NOMO-1 treated with dmso at 0.1 percent for 144 hours (cell line): ENCODE results near the gene CCDC61.
A peak's percentile ranks its signal among the peaks of the same experiment; 100 is the strongest.

Experiments
- DNase-seq: peaks from one replicate; lab custom pipeline; 2025; ENCODE audit not compliant: unreplicated experiment; lab: John Stamatoyannopoulos, UW

The CCDC61 gene

DNA sequence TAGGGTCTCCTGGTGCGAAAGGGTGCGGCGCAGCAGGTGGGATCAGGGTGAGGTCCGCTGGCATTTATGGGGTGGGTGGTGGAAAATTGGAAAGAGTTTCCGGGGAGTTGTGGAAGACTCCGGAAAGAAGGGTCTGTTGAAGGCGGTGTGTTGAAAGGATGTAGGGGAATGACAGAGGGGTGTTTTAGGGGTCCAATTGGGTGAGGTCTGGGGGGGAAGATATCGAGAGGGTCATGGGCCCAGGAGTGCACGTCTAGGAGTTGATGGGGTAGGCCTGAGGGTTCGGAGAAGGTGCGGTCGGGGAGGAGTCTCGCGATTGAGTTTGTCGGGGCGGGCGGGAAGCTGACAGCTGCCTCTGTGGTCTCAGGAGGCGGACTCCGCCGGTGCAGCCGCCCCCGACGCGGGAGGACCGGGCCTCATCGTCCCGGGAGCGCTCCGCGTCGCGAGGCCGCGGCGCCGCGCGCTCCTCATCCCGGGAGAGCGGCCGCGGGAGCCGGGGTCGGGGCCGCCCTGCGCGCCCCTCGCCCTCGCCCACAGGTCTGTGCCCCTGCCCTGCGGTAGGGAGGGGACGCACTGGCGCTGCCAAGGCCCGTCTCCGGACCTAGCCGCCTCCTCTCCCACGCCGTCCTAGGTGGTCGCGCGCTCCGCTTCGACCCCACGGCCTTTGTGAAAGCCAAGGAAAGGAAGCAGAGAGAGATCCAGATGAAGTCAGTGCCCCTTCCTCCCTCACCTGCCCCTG is 20.6 kb downstream of the CCDC61 start:
- no peak for DNase-seq

DNA sequence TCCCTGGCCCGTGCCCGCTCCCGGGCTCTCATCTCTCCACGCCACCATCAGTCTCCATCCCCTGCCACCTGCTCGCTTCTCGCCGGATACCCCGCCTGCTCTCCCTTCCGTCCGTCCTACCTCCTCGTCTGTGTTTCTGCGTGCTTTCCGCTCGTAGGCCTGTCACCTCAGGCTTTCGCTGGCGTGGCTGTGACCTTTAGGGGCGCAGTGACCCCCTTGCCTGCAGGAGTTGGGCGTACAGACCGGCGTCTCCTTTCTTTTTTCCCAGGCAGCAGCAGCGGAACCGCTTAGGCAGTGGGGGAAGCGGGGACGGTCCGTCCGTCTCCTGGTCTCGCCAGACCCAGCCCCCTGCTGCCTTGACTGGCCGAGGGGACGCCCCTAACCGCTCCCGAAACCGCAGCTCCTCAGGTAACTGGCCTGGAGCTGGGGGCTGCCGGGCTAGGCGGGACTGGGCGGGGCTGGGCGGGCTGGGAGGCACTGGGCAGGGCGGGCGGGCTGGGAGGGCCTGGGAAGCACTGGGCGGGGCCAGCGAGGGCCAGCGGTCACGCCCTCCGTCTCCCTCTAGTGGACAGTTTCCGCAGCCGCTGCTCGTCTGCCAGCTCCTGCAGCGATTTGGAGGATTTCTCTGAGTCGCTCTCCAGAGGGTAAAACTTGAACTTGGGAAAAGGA is 21.3 kb downstream of the CCDC61 start:
- no peak for DNase-seq

DNA sequence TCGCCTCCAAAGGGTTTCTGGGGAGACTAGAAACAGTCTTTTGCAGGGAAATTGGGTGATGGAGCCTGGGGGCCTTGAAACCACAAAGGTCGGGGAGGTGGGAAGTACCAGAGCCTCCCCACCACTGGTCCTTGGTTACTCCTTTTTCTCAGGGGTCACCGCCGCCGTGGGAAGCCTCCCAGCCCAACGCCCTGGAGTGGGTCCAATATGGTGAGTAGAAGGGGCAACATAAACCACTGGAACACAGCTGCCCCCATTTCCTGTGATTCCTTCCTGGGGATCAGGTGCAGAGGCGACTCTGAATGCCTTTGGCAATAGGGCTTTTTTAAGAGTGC is 21.8 kb downstream of the CCDC61 start:
- DNase-seq: no peak

DNA sequence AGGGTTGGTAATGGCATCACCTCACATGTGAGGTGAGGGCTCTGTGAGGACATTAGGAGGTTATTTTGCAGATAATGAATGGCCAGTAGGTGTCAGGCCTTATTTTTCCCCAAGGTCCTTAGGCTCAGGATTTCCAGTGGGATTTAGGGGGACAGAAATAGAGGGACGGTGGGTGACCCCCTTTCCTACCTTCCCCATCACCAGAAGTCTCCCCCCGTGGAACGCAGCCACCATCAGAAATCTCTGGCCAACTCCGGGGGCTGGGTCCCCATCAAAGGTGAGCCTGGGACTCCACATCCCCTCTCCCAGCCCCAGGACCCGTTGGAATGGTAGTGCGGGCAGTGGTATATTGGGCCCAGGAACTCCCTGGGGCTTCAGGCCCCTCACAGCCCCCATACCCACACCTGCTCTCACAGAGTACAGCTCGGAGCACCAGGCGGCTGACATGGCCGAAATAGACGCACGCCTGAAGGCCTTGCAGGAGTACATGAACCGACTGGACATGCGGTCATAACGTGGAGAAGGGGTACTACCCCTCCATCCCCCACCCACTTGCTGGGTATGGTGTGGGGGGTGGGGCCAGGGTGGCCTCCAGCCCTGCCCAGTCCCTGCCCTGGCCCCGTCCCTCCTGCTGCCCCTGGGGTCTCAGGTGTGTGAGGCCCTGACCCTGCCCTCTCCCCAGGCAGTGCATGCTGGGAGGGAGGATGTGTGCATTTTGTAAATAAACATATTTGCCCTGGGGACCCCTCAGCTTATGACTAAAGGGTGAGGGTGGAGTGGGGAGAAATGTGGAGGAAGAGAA is 22.8 kb downstream of the CCDC61 start:
- no peak for DNase-seq

DNA sequence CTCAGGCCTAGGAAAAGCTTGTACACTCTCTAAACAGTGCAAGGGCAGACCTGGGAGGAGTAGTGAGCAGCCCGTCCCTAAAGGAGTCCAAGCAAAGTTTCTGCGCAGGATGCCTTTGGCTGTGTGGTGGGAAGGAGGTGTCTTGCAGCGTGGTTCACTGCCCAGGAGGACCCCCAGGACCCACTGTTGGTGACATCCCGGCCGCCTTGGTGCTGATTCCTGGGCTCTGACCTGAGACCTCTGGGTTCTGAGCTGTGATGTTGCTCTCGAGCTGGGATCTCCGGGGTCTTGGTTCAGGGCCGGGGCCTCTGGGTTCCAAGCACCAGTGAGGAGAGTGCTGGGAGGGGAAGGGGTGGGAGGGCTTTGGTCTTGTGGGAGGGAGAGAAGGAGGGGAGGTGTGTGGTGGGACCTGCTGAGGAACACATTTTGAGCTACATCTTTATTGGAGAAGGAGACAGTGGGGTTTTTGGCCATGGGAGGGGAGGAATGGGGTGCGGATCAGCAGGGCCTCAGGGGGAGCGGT is 23.5 kb downstream of the CCDC61 start:
- no peak for DNase-seq

DNA sequence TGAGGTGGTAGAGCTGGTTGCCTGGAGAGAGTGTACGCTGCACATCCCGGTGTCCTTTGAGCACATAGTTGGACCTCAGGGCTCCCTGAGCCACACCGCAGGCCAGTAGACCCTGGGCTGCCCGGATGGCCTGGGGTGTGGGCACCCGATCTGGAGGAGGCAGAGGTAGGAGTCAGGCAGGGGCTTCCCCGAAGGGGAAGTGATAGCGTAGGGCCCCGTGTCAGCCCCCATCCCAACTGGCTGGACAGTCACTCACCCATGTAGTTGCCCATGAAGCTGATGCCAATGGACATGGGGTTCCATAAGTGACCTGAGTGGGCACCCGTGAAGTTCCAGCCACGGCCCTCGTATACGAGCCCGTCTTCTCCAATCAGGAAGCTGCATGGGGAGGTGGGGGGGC is 24.0 kb downstream of the CCDC61 start:
- no peak for DNase-seq

DNA sequence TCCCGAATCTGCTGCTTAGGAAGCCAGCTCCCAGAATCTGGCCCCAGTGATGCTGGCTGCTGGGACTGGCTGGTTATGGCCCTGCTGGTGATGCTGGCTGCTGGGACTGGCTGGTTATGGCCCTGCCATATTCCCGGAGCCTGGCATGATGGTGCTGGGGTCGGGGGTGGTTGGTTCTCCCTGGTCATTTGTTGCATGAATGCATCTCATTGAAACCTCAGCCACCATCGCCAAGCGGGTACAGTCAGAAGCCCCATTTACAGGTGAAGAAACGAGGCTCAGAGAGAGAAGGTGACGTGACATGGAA is 25.5 kb downstream of the CCDC61 start:
- no peak for DNase-seq

DNA sequence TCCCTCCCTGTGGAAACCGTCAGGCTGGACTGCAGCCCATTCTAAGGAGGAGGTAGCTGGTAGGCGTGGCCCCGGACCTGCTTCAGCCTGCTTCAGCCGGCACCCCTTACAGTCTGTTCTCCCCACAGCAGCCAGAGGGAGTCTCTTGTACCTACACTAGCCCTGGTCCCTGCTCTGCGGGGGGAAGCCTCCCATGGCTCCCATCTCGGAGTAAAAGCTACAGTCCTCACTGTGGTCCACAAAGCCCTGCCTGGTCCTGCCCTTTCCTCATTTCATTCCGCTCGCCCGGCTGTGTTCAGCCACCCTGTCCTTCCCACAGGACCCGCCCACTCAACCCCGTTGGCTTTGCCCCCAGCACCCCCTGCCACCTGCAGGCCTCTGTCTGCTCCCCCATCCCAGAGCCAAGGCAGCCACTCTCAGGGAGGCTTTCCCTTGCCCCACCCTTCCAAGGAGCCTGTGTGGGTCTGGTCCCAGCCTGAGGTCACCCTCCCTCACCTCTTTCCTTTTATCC is 26.3 kb downstream of the CCDC61 start:
- no peak for DNase-seq

DNA sequence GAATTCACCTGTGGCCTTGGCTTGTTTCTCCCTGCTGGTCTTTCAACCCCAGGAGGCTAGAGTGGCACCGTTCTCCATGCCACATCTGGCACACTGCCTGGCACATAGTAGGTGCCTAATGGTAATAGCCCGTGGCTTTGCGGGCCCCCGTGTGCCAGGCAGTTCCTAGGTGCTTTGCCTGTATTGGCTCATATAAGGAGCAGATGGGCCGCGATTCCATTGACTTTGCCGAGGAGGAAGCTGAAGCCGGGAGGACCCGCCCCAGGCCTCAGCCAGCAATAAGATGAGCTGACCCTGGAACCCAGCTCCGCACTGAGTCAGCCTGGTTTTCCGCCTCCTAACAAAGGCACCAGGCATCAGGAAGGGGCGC is 26.8 kb downstream of the CCDC61 start:
- DNase-seq: no peak

DNA sequence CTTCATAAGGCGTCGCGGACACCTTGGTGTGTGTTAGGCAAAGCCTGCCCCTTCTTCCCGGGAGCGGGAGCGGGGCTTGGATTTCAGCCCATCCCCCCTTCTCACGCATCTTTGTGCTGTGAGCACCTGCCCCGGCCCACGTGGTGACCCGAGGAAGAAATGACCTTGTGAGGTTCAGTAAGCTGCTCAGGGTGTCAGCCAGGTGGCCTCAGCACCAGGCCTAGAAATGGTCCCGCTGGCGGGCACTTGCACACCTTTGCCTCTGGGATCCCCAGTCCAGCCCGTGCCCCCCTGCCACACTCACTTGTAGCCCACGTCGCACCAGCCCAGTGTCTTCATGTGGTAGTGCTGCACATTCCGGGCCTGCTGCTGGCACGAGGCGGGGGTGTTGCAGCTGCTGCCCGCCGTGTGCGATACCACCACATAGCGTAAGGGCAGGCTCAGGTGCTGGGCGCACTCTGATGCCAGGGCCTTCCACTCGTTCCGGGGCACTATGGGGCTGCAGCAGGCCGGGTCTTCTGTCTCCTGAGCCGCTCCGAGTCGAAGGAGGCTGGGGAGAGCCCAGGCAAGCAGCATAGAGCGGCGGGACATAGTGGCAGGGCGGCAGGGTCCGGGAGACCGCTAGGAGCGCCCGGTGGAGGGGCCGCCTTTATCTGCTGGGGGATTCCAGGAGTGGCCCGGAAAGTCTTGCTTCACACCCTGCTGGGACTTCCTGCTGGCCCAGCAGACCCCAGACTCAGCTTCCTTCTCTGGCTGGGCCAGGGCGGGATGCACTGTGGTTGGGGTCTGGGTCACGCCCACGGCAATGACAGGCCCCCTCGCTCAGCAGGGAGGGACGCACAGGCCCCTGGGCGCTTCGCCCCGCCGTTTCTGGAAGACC is 27.4 kb downstream of the CCDC61 start, which contains the start of gene PGLYRP1:
Gene PGLYRP1, minus strand, starts transcription at position 623 of the 880 bp plus-strand sequence. Its CDS starts 32 bp downstream, at position 591.
- DNase-seq: no peak

DNA sequence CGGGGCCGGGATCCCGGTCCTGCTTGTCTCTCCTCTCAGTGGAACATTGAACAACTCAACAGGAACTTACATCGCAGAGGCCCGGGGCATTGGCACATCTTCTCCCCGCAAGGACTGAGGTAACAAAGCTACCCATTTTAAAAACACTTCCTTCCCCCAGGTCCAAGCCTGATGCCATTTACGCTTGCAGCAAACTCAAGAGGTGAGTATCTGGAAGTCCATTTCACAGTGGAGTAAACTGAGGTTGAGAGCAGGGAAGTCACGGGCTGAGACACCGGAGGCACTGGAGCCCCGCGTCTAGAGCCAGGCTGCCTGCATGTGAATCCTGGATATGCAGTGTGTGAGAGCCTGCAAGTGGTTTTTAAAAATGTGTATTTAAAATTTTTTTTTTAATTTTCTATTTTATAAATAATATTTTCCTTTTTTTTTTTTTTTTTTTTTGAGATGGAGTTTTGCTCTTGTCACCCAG is 28.1 kb downstream of the CCDC61 start:
- no peak for DNase-seq

DNA sequence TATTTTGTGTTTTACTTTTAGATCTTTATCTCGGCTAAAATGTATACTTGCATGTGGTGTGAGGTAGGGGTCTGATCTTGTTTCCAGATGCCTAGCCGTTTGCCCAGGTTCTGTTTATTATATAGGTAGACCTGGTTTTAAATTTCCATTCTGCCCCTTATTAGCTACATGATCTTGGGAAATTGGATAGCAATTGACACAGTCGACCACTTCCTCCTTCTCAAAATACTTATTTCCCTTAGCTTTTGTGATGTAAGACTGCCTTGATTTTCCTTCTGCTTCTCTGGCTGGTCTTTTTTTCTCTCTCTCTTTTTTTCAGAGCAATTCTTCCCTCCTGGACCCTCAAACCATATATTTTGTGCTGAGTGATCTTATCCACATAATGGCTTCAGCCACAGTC is 30.6 kb downstream of the CCDC61 start:
- DNase-seq: peak; percentile 34

DNA sequence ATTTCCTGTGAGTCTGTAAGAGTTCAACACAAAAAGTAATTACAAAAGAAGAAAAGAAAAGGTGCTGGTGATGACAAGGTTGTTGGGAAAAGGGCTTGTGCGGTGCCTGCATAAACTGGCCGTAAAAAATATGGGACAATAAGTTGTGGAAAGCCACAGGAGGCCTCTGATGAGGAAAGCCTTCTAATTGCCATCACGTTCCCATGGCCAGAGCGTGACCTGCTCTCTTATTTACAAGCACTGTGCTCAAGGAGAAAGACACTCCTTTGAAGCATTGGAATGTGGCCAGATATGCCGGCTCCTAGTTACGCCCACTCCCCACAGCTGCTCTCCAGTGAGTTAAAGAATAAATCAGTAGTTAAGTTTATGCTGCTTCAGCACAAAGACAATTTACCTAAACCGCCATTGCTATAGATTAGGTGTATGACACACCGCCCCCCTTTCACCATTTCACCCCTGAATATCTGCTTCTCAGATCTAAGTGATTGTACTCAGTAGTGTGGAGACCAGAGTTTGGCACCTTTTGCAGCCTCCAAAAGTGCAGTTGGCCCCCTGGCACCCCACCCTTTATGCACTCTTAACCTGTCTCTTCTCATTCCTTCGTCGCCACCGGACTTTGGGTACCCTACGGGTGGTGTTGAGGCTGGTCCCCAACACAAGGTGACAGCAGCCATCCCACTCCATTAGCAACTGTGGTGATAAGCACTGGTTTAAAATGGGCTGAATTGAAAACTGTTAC is 35.7 kb downstream of the CCDC61 start:
- DNase-seq: no peak

DNA sequence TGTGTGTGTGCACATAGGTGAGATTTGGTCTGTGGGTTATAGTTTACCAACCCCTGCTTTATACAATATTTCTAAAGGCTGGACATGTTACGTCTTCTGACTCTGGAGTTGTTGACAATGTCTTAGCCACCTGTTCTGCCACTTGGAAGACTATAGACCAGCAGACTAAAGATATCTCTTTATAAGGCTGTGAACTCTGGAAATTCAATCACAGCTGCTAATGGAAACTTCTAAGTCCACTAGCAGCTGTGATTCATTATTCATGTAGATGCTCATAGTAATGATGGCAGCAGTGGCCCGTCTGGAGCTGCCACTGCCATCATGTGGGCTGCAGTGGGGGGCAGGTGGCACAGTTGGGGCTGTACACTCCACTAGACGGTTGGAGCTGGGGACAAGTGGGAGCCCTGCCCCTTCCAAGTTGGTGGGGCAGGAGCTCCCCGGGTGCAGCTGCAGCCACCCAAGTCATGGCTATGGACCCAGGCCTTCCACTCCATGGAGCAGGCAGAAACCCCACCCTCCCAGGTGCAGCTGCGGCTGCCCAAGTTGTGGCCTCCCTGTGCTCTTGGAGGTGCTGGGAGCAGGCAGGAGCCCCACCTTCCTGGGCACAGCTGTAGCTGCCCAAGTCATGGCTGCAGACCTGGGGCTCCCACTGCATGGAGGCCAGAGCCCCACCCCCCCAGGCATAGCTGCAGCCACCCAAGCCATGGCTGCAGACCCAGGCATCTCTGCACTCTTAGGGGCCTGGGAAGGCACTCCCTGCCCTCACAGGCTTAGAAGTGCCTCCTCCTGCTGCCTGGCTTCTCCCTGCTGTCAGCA is 36.7 kb downstream of the CCDC61 start:
- DNase-seq: no peak

DNA sequence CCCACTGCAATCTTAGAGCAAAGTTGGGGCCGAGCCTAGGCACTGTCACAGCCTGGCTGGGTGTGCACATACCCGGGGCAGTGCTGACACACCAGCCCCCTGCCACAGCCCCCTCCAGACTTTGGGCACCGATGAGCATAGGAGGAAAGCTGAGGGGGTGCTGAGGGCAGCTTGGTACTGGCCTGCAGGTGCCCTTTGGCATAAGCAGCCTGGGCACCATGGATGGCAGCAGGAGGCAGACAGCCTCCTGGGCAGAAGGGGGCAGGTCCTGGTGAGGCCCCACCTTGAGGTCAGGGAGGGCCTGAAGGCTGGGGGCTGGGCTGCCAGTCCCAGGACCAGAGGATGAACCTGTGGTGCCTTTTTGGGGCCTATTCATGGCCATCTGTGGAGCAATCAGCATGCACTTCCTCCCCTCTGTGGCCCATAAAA is 37.3 kb downstream of the CCDC61 start:
- DNase-seq: no peak

DNA sequence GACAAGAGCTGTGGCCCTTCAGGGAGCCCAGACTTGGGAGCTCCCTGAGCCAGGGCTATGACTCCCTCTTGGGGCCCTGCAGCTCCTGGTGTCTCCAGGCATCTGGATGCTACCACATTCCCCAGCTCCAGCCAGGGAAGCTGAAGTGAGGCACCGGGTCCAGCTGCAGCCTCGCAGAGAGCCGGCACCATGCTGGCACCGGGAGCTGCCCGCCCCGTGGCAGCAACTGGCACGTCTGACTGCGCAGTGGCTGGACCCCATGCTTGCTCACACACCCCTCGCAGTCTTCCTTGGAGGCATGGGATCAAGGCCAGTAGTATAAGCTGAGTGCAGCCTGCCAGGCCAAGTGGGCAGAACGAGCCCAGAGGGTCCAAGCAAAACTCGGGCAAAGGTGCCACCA is 38.1 kb downstream of the CCDC61 start:
- DNase-seq: no peak

DNA sequence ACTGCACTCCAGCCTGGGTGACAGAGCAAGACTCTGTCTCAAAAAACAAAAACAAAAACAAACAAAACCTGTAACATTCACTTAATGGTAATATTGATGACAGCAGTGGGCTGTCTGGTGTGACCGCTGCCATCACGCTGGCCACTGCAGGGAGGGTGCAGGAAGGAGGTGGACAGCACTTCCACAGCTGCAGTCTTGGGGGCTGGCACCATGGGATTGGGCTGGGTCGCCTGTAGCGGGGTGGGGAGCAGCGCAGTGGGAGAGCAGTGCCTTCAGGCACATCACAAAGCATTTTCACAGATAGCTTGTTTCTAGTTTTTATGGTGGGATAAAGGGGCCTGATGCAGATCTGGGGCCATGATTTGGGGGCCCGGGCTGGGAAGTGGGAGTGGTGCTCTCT is 40.3 kb downstream of the CCDC61 start:
- DNase-seq: no peak

DNA sequence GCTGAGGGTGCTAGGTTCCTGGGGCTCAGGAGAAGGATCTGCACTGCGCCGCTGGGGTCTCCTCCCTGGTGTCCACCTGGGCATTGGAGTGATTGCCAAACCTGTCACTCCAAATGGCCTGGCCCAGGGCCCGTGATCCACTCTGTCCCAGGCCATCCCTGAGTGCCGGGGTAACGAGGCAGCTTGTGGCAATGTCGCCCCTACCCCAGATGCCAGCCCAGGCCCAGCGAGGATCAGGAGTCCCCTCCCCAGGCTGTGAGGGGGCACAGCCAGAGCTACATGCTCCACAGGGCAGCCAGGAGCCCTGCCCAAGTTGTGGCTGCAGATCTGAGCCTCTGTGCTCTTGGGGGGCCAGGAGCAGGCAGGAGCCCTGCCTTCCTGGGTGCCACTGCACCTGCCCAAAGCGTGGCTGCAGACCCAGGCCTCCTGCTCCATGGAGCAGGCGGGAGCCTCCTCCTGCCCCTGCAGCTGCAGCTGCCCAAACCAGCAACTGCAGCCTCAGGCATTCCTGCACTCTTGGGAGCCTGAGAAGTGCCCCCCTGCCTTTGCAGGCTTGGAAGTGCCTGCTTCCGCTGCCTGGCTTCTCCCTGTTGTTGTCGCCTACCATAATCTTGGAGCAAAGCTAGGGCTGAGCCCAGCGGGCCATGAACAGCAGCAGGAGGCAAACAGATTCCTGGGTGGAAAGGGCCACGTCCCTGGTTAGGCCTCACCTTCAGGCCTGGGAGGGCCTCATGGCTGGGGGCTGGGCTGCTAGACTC is 40.9 kb downstream of the CCDC61 start:
- DNase-seq: no peak
